Retina (tissue), 1 donor: ENCODE measurements around the gene ZNF70.

Source experiments
- DNase-seq: peaks from one replicate; pipeline ENCODE4 v3.0.0-alpha.2; 2016

Gene ZNF70

DNA sequence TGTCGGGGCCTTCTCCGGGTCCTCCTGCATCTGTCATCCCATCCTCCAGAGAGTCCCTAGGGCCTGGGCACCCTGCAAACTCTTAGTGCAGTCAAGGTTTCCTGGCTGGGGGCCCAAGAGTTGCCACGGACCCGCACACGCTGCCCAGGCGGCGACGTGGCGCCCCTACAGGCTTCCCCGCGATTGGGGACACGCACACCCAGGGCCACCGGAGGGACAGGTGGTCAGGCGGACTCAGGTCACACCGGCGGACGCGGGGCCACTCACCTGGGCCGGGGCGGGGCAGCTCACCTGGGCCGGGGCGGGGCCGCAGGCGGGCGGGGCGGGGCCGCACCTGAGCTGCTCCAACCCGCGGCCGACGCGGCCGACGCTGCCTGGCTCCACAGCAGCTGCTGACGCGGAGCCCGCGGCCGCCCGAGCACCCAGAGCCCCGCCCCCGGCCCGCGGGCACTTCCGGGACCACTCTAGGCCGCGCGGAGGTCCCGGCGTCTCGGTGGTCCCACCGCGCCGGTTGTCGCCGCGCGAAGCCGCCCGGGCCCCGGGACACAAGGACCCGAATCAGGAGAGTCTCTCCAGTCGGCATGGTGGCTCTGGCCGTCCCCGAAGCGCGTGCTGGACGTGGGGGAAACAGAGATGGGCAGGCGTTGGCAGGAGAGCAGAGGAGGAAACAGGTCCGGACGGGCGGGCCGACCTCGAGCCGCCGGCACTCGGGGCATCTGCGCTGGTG lies at the start of gene ZNF70:
Gene ZNF70 (minus strand): TSS at position 399 of the 727 bp plus-strand sequence. CDS start 5,972 bp downstream, outside the sequence.
- peak; percentile 94 for DNase-seq

DNA sequence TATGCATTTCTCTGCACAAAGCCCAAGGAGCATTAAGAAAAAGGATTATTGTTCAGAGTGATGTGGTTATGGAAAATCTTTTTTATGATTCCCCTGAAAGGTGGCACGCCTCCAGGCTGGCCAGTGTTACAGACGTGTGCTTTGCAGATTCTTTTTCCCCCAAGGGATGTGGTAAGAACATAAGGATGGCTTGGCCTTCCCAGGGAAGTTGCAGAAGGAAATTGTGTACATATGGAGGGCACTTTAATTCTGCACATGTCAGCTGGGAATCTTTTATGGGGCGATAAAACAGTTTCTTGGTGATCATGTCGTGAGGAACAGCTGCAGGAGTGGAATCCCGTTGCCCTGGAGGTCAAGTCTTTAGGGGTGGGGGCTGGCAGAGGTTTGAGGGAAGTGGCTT lies 45.5 kb upstream of the ZNF70 start:
- no peak for DNase-seq

DNA sequence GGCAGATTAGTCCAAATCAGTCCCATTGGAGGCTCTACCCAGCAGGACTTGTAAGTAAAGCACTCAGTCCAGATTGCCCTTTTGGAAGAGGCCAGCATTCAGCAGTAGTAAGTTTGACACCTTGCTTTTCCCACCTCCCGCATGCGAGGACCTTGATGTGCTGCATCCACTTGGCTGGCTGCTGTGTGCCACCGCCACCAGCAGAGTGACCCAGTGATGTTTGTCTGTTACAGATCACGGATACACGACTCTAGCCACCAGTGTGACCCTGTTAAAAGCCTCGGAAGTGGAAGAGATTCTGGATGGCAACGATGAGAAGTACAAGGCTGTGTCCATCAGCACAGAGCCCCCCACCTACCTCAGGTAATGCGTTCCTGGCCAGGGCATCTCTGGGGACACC lies 42.4 kb upstream of the ZNF70 start:
- DNase-seq: no peak

GRCh38 chr22:23791738-23792645 lies 41.1 kb upstream of the ZNF70 start:
- DNase-seq: no peak

GRCh38 chr22:23790819-23791737 lies 40.2 kb upstream of the ZNF70 start:
- no peak for DNase-seq

DNA sequence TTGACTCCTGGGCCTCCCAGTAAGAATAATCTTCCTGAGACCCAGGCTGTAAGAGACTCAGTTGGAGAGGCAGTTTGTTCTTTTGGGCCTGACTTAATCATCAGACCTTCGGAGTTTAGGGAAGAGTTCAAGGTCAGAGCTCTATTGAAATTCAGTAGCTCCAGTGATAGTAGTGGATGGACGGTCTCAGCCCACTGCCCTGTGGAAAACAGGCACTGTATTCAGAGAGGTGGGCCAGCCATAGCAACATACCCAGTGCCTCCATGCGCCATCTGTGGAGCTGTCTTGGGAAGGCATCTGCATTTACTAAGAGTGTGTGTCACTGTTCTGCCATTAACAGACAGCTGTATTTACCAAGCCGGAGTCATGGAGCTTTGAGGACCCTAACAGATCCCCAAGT lies 38.7 kb upstream of the ZNF70 start:
- no peak for DNase-seq

GRCh38 chr22:23789121-23789520 lies 38.2 kb upstream of the ZNF70 start:
- DNase-seq: no peak

DNA sequence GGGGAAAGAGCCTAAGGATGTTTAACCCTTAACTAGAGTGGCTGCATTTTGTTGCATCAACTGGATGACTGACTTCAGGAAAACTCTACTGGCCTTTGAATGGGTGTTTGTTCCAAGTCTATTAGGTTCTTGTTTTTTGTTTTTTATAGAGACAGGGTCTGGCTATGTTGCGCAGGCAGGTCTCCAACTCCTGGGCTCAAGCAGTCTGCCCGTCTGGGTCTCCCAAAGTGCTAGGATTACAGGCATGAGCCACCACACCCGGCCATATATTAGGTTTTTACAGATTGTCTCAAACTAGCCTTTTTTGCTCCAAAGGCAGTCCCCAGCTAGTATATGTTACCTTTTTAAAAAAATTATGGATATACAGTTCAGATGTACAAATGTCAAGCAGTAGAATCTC lies 37.0 kb upstream of the ZNF70 start:
- DNase-seq: no peak

DNA sequence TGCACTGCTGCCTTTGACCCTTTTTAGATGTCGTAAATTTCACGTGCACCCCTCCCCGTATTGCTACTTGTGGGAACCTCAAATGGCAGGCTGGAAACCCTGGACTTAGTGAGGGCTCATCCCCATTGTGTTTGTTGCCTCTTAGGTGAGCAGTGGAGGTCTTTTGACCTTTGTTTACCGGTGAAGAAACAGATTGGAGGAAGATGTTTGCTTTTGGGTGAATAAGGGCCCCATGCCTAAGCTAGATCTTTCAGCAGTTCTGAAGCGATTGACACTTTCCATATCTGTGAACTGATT lies 36.6 kb upstream of the ZNF70 start:
- no peak for DNase-seq

- DNase-seq: peak; percentile 97
Measured at GRCh38 chr22:23786752-23787599, 36.1 kb upstream of the ZNF70 start, which contains the start of gene SMARCB1. Gene SMARCB1 (plus strand): TSS chr22:23786966. CDS start chr22:23787170, 204 bp downstream.

- DNase-seq: no peak
Measured at GRCh38 chr22:23786261-23786710, 35.4 kb upstream of the ZNF70 start.

DNA sequence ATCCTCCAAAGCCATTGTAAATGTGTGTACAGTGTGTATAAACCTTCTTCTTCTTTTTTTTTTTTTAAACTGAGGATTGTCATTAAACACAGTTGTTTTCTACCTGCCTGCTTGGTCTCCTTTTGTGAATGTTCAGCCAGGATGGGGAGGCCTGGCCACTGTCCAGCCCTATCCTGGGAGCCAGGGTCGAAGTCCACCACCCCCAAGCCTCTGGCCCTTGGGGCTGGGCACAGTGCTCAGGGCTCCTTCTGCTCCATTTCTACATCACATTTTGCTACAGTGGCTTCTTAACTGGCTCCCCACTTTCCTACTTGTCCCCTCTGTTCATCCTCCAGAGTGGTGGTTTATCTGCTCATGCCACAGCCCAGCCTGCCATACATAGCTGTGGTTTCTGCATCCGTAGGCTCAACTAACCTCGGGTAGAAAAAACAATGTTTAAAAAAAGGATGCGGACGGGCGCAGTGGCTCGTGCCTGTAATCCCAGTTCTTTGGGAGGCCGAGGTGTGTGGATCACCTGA lies 33.4 kb upstream of the ZNF70 start:
- no peak for DNase-seq

- no peak for DNase-seq
Measured at GRCh38 chr22:23783265-23784150, 32.6 kb upstream of the ZNF70 start.

DNA sequence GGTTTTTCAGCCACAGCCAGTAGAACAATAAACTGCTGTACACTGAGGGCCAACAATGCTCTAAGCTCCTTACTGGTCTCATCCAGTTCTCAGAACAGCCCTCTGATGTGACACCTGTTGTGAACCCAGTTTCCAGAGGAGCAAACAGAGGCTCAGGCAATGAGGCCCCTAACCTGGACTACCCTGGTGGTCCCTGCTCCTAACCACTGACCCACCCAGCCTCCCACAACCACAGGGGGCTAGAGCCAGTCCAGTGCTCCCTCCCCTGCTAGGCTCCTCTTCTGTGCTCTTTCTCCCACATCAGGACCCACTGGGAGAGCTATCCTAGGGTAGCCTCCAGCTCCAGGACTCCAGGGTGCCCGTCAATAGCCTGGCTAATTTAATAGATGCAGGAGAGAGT lies 31.8 kb upstream of the ZNF70 start:
- DNase-seq: no peak

DNA sequence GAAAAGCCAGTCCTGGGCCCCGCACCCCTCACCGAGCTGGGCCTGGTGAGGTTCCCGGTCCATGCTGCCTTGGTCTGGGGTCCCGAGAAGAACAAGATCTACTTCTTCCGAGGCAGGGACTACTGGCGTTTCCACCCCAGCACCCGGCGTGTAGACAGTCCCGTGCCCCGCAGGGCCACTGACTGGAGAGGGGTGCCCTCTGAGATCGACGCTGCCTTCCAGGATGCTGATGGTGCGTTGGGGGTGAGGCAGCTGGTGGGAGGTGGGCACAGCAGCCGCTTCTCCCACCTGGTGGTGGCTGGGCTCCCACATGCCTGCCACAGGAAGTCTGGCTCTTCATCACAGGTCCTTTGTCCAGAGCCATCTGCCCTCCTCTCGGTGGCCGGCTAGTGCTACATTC lies 31.3 kb upstream of the ZNF70 start:
- DNase-seq: no peak

GRCh38 chr22:23781511-23782183 lies 30.7 kb upstream of the ZNF70 start:
- DNase-seq: no peak

DNA sequence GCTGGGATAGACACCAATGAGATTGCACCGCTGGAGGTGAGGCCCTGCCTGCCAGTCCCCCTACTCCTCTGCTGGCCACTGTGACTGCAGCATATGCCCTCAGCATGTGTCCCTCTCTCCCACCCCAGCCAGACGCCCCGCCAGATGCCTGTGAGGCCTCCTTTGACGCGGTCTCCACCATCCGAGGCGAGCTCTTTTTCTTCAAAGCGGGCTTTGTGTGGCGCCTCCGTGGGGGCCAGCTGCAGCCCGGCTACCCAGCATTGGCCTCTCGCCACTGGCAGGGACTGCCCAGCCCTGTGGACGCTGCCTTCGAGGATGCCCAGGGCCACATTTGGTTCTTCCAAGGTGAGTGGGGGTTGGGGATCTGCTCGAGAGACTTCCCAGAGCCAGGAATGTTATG lies 30.2 kb upstream of the ZNF70 start:
- peak; percentile 37 for DNase-seq

DNA sequence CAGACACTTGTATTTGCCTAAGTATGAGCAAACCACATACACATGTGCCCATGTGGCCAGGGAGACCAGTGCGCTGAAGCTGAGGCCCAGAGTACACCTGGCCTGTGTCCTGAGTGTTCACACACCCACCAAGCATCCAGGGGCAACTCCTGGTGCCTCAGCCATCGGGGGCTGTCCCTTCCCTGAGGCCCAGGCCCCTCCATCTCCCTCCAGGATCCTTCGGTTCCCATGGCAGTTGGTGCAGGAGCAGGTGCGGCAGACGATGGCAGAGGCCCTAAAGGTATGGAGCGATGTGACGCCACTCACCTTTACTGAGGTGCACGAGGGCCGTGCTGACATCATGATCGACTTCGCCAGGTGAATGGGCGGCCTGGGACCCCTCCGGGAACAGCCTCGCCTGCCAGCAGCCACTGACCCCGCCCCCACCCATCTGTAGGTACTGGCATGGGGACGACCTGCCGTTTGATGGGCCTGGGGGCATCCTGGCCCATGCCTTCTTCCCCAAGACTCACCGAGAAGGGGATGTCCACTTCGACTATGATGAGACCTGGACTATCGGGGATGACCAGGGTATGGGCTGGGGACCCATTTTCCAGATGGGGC lies 29.3 kb upstream of the ZNF70 start:
- DNase-seq: no peak

DNA sequence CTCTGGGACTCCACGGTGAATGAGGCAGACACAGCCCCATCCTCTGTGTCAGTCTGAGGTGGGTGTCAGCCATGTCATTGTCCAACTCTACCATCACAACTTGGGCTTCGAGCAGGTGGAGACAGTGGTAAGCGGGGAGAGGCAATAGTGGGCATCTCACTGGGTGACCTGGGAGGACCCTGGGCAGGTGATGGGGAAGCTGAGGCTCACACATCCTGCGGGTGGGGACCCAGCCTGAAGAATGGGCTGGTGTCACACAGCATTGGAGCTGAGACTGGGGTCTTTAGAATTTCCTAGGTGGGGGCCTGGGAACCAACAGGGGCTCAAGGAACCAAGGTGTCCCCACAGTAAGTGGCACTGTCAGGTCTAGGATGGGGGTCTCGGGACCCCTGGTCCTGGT lies 28.8 kb upstream of the ZNF70 start:
- no peak for DNase-seq

DNA sequence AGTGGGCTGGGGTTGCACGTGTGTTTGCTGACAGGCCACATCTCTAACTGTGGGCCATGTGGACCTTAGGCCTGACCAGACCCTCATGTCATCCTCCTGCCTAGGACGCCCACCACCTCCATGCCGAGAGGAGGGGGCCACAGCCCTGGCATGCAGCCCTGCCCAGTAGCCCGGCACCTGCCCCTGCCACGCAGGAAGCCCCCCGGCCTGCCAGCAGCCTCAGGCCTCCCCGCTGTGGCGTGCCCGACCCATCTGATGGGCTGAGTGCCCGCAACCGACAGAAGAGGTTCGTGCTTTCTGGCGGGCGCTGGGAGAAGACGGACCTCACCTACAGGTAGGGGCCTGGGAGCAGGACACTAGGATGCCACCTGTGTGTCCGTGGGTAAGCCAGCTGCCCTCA lies 28.2 kb upstream of the ZNF70 start:
- no peak for DNase-seq
